Measurements from ENCODE around the gene BASP1. TPM values are rescaled to one million over a fixed set of nuclear protein-coding genes. Genes with fewer than 3 reads are reported as not detected.

Gene BASP1, protein sequence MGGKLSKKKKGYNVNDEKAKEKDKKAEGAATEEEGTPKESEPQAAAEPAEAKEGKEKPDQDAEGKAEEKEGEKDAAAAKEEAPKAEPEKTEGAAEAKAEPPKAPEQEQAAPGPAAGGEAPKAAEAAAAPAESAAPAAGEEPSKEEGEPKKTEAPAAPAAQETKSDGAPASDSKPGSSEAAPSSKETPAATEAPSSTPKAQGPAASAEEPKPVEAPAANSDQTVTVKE
- 1 to 10 TPM in 1 of 2 donors, under 1 TPM in 1; 0.48 to 1.3 TPM for total RNA-seq

- ATAC-seq (replicated peaks) = peak; percentile 21
- Mint-ChIP-seq H3K27me3 (peaks cover 33% of the 10 kb centered on the region), H3K27ac (no peak within 1 kb of the TSS), H3K9me3 (no peaks in the 10 kb centered on the region), H3K4me3 (peak within 1 kb of the TSS; percentile 45), H3K4me1 (peaks cover 4% of the 10 kb centered on the region), H3K36me3 (ENCODE audit: low read depth) (no peaks in the 10 kb centered on the region)
Measured at GRCh38 chr5:17217493-17218352, at the start of gene BASP1. BASP1 (plus strand) TSS chr5:17217631; CDS start chr5:17275217, 57,586 bp downstream.

DNA sequence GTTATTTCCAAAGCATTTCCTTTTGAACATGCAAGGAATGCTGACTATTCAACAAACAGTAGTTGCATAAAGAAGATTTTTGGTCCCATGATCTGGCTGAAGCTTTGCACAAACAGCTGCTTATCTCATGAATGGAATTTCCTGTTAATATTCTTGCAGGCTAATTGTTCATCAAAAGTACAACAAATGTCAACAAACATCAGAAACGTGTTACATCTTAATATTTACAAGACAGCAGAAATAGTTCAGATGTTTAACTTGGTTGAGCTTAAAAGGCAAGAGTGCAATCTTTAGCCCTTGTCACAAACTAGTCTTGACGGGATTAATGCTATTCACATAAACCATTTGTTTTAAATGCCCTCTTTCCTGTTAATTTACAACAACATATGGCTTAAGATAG lies 47.9 kb upstream of the BASP1 start:
- no peak overlapping the region for H3K4me3 Mint-ChIP-seq
- no peak overlapping the region for H3K27ac Mint-ChIP-seq
- no peak for ATAC-seq (replicated peaks)
- peaks cover 3% of the 10 kb centered on the region for H3K27me3 Mint-ChIP-seq
- H3K4me1 Mint-ChIP-seq = no peaks in the 10 kb centered on the region
- H3K36me3 Mint-ChIP-seq (ENCODE audit: low read depth) = no peaks in the 10 kb centered on the region
- no peaks in the 10 kb centered on the region for H3K9me3 Mint-ChIP-seq

- ATAC-seq (replicated peaks) = no peak
- Mint-ChIP-seq H3K9me3 (no peaks in the 10 kb centered on the region), H3K36me3 (ENCODE audit: low read depth) (no peaks in the 10 kb centered on the region), H3K4me3 (no peak overlapping the region), H3K4me1 (no peaks in the 10 kb centered on the region), H3K27me3 (peaks cover 3% of the 10 kb centered on the region), H3K27ac (no peak overlapping the region)
Measured at GRCh38 chr5:17172791-17173190, 44.6 kb upstream of the BASP1 start.

DNA sequence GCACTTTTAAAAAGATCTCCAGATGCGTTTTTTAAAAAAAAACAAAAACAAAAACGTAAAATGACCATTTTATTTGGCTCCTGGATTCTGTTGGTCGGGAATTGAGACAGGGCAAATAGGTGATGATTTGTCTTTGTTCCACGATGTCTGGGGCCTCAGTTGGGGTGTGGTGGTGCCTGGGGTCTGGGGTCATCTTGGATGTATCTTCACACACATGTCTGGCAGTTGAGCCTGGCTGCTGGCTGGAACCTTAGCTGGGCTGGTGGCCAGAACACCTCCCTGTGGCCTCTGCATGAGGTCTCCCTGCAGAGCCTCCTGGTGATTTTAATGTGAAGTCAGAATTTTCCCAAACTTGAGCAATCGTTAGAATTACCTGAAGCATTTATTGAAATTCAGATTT lies 42.5 kb upstream of the BASP1 start:
- no peak for ATAC-seq (replicated peaks)
- H3K27me3 Mint-ChIP-seq = peaks cover 6% of the 10 kb centered on the region
- H3K27ac Mint-ChIP-seq = no peak overlapping the region
- no peaks in the 10 kb centered on the region for H3K4me1 Mint-ChIP-seq
- no peak overlapping the region for H3K4me3 Mint-ChIP-seq
- H3K36me3 Mint-ChIP-seq (ENCODE audit: low read depth) = no peaks in the 10 kb centered on the region
- no peaks in the 10 kb centered on the region for H3K9me3 Mint-ChIP-seq

DNA sequence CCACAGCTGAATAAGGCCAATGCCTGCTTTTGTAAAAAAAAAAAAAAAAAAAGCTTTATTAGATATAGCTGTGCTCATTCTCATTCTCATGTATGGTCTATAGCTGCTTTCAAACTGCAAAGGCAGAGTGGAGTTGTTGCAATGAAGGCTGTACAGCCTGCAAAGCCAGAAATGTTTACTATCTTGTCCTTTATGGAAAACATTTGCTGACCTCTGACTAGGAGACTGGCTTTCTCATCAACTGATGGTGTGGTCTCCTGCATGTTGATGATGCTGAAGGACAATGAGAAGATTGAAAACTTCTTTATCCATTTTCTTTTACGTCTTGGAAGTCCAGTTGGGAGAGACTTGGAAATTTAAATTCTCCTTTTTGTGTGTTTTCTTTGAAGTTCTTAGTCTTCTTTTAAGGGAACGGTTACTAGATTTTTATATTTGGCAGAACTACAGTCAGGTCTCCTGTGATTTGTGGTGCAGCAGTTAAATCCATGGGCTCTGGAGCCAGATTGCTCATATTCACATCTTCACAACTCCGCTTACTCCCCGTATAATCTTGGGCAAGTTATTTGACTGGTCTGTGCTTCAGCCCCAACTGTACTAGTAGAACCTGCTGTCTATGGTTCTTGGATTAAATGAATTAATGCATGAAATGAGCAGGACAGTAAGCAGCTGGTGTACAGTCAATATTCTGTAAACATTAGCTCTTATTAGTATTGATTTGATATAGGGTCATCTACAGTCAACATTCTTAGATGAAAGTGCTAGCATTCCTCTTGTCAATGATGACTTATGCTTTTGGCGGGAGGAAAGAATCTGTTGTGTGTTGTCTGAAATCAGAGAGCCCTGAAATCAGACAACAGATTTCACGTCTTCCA lies 39.7 kb upstream of the BASP1 start:
- Mint-ChIP-seq H3K4me1 (no peaks in the 10 kb centered on the region), H3K27ac (no peak overlapping the region), H3K27me3 (peaks cover 3% of the 10 kb centered on the region), H3K36me3 (ENCODE audit: low read depth) (no peaks in the 10 kb centered on the region), H3K9me3 (peaks cover 4% of the 10 kb centered on the region), H3K4me3 (no peak overlapping the region)
- no peak for ATAC-seq (replicated peaks)

GRCh38 chr5:17178373-17178675 lies 39.1 kb upstream of the BASP1 start:
- Mint-ChIP-seq H3K9me3 (peaks cover 4% of the 10 kb centered on the region), H3K36me3 (ENCODE audit: low read depth) (no peaks in the 10 kb centered on the region), H3K4me3 (no peak overlapping the region), H3K4me1 (no peaks in the 10 kb centered on the region), H3K27me3 (peaks cover 3% of the 10 kb centered on the region), H3K27ac (no peak overlapping the region)
- no peak for ATAC-seq (replicated peaks)

GRCh38 chr5:17180330-17180843 lies 37.0 kb upstream of the BASP1 start:
- no peaks in the 10 kb centered on the region for H3K4me1 Mint-ChIP-seq
- peaks cover 4% of the 10 kb centered on the region for H3K9me3 Mint-ChIP-seq
- ATAC-seq (replicated peaks) = no peak
- H3K27me3 Mint-ChIP-seq = peaks cover 5% of the 10 kb centered on the region
- H3K36me3 Mint-ChIP-seq (ENCODE audit: low read depth) = no peaks in the 10 kb centered on the region
- no peak overlapping the region for H3K4me3 Mint-ChIP-seq
- H3K27ac Mint-ChIP-seq = no peak overlapping the region

DNA sequence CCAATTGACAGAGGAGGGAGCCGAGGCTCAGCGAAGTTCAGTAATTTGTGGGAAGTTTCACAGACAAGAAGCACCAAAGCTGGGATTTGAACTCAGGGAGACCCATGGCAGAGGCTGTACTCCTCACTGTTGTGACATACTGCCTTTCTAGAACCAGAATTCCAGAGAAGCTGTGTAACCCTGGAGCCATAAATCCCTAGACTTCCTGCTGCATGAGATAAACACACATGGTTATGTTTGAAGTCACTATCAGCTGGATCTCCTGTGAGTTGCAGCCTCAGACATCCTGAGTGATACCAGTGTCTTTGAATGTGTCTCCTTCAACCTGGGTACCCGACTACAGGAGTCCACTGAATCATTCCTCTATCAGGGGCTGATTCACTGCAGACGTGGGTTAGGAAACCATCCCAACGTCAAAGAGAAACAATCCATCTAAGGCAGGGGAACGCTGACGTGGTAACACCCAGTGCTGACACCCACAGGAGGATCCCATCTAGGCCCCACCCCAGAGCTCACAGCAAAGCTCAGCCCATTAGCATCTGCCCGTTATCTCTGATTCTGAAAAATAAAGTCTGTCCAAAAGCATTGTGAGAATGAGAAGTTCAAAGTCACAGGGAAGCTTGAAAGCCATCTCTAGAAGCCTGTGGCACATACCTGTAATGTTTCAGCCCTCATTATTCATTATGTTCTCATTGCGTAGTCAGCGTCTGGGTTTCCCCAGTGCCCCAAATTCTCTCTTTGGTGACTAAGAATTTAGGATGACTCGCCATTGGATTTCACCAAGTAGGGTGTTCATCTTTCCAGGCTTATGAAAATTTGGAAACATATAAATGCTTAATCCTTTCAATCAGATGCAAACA lies 36.3 kb upstream of the BASP1 start:
- no peak overlapping the region for H3K4me3 Mint-ChIP-seq
- peaks cover 7% of the 10 kb centered on the region for H3K27me3 Mint-ChIP-seq
- peaks cover 4% of the 10 kb centered on the region for H3K9me3 Mint-ChIP-seq
- H3K27ac Mint-ChIP-seq = peak overlapping the region; percentile 85
- no peaks in the 10 kb centered on the region for H3K4me1 Mint-ChIP-seq
- ATAC-seq (replicated peaks) = peak; percentile 89
- H3K36me3 Mint-ChIP-seq (ENCODE audit: low read depth) = no peaks in the 10 kb centered on the region

GRCh38 chr5:17182494-17182893 lies 34.9 kb upstream of the BASP1 start:
- Mint-ChIP-seq H3K27me3 (peaks cover 10% of the 10 kb centered on the region), H3K27ac (no peak overlapping the region), H3K4me1 (no peaks in the 10 kb centered on the region), H3K4me3 (no peak overlapping the region), H3K9me3 (peaks cover 4% of the 10 kb centered on the region), H3K36me3 (ENCODE audit: low read depth) (no peaks in the 10 kb centered on the region)
- peak; percentile 51 for ATAC-seq (replicated peaks)

DNA sequence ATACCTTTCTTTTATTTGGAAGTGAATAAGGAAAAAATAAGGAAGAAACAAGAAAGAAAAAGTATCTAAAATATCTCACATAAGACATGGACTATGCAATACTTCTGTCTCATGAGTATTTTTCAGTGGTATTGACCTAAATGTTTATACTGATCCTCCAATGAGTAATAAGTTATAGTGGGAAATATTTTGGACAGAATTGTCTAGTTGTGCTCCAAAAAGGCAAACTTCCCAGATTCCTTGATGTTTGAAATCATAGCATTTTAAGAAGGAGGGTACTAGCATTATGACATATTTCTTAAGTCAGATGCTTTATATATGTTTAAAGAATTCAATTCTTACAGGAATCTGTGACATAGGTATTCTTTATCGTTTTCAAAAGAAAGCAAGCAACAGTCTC lies 34.5 kb upstream of the BASP1 start:
- H3K4me3 Mint-ChIP-seq = no peak overlapping the region
- H3K36me3 Mint-ChIP-seq (ENCODE audit: low read depth) = no peaks in the 10 kb centered on the region
- no peaks in the 10 kb centered on the region for H3K4me1 Mint-ChIP-seq
- H3K27ac Mint-ChIP-seq = no peak overlapping the region
- peaks cover 10% of the 10 kb centered on the region for H3K27me3 Mint-ChIP-seq
- H3K9me3 Mint-ChIP-seq = peaks cover 4% of the 10 kb centered on the region
- ATAC-seq (replicated peaks) = no peak

DNA sequence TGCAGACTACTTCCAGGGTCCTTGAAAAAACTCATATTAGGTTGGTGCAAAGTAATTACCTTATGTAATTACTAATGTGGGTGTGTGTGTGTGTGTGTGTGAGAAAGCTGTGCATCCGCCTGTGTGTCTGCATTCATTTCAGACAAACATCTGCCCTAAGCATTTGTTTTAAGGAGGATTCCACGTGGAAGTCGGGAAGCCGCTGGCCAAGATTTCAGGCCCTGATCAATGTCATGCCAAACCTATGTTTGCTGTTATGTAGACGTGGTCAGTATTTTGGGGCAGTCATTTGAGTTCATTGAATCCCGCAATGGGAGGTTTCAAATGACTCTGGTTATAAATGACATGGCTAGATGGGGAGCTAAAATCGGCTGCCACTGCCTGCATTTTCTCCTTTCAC lies 33.6 kb upstream of the BASP1 start:
- Mint-ChIP-seq H3K27ac (no peak overlapping the region), H3K4me1 (no peaks in the 10 kb centered on the region), H3K36me3 (ENCODE audit: low read depth) (no peaks in the 10 kb centered on the region), H3K27me3 (peaks cover 10% of the 10 kb centered on the region), H3K9me3 (peaks cover 4% of the 10 kb centered on the region), H3K4me3 (no peak overlapping the region)
- no peak for ATAC-seq (replicated peaks)

DNA sequence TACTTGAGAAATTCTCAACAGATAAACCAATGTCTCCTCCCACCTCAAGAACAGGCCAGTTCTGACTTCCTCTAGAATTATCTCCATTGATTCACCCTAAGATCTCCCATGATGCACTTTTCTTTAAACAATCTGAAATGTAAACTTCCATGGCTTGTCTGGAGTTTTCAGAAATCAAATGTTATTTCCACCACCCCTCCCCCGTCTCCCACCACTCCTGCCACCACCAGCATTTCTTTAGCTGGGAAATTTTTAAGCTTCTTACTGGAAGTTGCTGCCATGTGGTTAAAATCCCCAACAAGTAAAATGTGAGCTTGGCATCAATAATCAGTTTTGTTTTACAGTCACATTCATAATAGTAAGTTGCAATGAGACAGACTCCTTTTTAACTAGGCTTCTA lies 32.8 kb upstream of the BASP1 start:
- H3K4me1 Mint-ChIP-seq = no peaks in the 10 kb centered on the region
- H3K4me3 Mint-ChIP-seq = no peak overlapping the region
- no peak overlapping the region for H3K27ac Mint-ChIP-seq
- H3K9me3 Mint-ChIP-seq = peaks cover 4% of the 10 kb centered on the region
- no peaks in the 10 kb centered on the region for H3K36me3 Mint-ChIP-seq (ENCODE audit: low read depth)
- ATAC-seq (replicated peaks) = no peak
- H3K27me3 Mint-ChIP-seq = peaks cover 12% of the 10 kb centered on the region

DNA sequence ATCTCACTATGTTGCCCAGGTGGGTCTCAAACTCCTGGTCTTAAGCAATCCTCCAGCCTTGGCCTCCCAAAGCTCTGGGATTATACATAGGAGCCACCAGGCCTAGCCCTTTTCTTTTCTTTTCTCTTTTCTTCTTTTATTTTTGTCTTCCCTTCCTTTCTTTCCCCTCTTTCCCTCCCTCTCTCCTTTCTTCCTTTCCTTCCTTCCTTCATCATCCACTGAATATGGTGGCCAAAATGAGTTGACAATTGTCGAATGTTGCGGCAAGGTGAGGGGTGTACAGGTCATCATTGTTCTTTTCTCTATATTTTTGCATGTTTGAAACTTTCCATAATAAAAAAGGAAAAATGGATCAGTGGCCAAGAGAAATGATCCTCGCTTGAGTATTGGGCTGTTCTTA lies 32.1 kb upstream of the BASP1 start:
- ATAC-seq (replicated peaks) = no peak
- Mint-ChIP-seq H3K27ac (no peak overlapping the region), H3K9me3 (peaks cover 4% of the 10 kb centered on the region), H3K4me3 (no peak overlapping the region), H3K36me3 (ENCODE audit: low read depth) (no peaks in the 10 kb centered on the region), H3K27me3 (peaks cover 11% of the 10 kb centered on the region), H3K4me1 (no peaks in the 10 kb centered on the region)

GRCh38 chr5:17185773-17186172 lies 31.7 kb upstream of the BASP1 start:
- H3K27me3 Mint-ChIP-seq = peaks cover 11% of the 10 kb centered on the region

More at GRCh38 chr5:17185773-17186172, 31.7 kb upstream of the BASP1 start:
- Mint-ChIP-seq H3K27ac (no peak overlapping the region), H3K9me3 (peaks cover 4% of the 10 kb centered on the region), H3K4me1 (no peaks in the 10 kb centered on the region), H3K4me3 (no peak overlapping the region), H3K36me3 (ENCODE audit: low read depth) (no peaks in the 10 kb centered on the region)
- no peak for ATAC-seq (replicated peaks)
